GM18511 (cell line): ENCODE results near the gene ACTL7B.
A peak's percentile ranks its signal among the peaks of the same experiment; 100 is the strongest.
"Not testable (repeated sequence)": the region's sequence is repeated elsewhere in the genome, so short reads cannot be mapped to it uniquely, and the experiment has no call there.

Experiments used
- ATAC-seq: cut with Tn5 transposase; IDR thresholded peaks from one replicate; pipeline ENCODE4 v1.9.1; 2021; ENCODE audit warnings: mild to moderate bottlenecking, moderate library complexity; ENCODE audit not compliant: unreplicated experiment

Gene ACTL7B

GRCh38 chr9:108845507-108845906, 10.3 kb downstream of the ACTL7B start:
- no peak for ATAC-seq

GRCh38 chr9:108844856-108845255, 10.9 kb downstream of the ACTL7B start:
- no peak for ATAC-seq

- ATAC-seq = no peak
Measured at GRCh38 chr9:108844391-108844790, 11.4 kb downstream of the ACTL7B start.

- peak; percentile 64 for ATAC-seq
Measured at GRCh38 chr9:108842610-108843295, 13.0 kb downstream of the ACTL7B start.

GRCh38 chr9:108839561-108839960, 16.2 kb downstream of the ACTL7B start:
- ATAC-seq = not testable (repeated sequence)

GRCh38 chr9:108838017-108838416, 17.8 kb downstream of the ACTL7B start:
- no peak for ATAC-seq

GRCh38 chr9:108837530-108837929, 18.3 kb downstream of the ACTL7B start:
- no peak for ATAC-seq

- no peak for ATAC-seq
Measured at GRCh38 chr9:108836781-108837180, 19.0 kb downstream of the ACTL7B start.

- no peak for ATAC-seq
Measured at GRCh38 chr9:108836319-108836718, 19.5 kb downstream of the ACTL7B start.

GRCh38 chr9:108835831-108836230, 20.0 kb downstream of the ACTL7B start:
- no peak for ATAC-seq

GRCh38 chr9:108834959-108835665, 20.7 kb downstream of the ACTL7B start:
- ATAC-seq = no peak

- ATAC-seq = no peak
Measured at GRCh38 chr9:108832179-108832500, 23.6 kb downstream of the ACTL7B start.

GRCh38 chr9:108831496-108832178, 24.1 kb downstream of the ACTL7B start:
- ATAC-seq = no peak

GRCh38 chr9:108830272-108830671, 25.5 kb downstream of the ACTL7B start:
- ATAC-seq = no peak

GRCh38 chr9:108823829-108824228, 32.0 kb downstream of the ACTL7B start:
- ATAC-seq = no peak

- no peak for ATAC-seq
Measured at GRCh38 chr9:108816037-108816436, 39.7 kb downstream of the ACTL7B start.

- no peak for ATAC-seq
Measured at GRCh38 chr9:108815156-108815555, 40.6 kb downstream of the ACTL7B start.

GRCh38 chr9:108813951-108814601, 41.7 kb downstream of the ACTL7B start:
- ATAC-seq = no peak

GRCh38 chr9:108812396-108813025, 43.3 kb downstream of the ACTL7B start:
- ATAC-seq = no peak

- ATAC-seq = no peak
Measured at GRCh38 chr9:108811944-108812343, 43.8 kb downstream of the ACTL7B start.

GRCh38 chr9:108809269-108809668, 46.5 kb downstream of the ACTL7B start:
- no peak for ATAC-seq
